ENCODE measurements around the gene ITGA1.
A peak's percentile ranks its signal among the peaks of the same experiment; 100 is the strongest.
"Not testable (repeated sequence)": the region's sequence is repeated elsewhere in the genome, so short reads cannot be mapped to it uniquely, and the experiment has no call there.

ITGA1 gene

GRCh38 chr5:52787600-52788504 is at the start of gene ITGA1, which contains the start of gene PELO:
TSS of gene ITGA1 (plus strand) at chr5:52787916. CDS start at chr5:52788354, 438 bp downstream.
TSS of gene PELO (plus strand) at chr5:52787916. CDS start at chr5:52800395, 12,479 bp downstream.
- DNase-seq, result peak; percentile 90

DNA sequence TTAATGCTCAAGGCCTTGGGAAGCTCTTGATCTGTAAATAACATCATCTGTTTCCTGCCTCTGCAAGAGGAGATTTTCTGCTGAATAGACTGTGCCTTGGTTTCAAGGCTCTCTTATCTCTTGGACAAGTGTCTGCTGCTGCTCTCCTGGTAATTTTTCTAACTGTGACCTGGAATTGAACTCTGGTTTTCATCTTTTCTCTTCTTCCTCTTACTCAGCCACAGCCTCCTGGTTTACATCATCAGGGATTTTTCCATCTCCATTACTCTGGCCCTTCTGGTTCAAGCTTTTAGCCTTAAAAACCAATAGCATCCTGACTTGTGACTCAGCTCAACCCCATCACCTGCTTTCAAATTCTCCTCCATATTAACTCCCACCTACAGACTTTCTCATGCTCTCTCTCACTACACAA is 49.6 kb upstream of the ITGA1 start:
- no peak for DNase-seq

GRCh38 chr5:52740007-52740406 is 47.7 kb upstream of the ITGA1 start:
- DNase-seq, result no peak

GRCh38 chr5:52743012-52743411 is 44.7 kb upstream of the ITGA1 start:
- no peak for DNase-seq

DNA sequence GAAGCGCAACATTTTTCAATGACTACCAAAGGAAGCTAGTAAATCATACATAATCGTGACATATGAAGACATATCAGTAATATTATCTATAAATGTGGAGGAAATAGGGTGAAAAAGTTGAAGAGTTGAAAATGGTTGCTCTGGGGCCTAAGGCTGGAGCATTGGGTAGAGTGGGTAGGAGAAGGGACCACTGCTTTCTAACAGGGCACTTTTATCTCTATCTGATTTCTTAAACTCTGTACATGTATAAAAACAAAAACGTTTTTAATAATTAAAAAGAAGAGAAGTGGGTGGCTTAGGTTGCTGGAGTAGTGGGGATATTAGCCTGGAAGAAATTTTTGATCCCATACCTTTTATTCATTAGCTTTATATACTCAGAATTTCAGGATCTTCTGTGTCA is 44.2 kb upstream of the ITGA1 start:
- no peak for DNase-seq

- DNase-seq, result peak; percentile 43
These were observed 43.7 kb upstream of the ITGA1 start for GRCh38 chr5:52743970-52744369.

DNA sequence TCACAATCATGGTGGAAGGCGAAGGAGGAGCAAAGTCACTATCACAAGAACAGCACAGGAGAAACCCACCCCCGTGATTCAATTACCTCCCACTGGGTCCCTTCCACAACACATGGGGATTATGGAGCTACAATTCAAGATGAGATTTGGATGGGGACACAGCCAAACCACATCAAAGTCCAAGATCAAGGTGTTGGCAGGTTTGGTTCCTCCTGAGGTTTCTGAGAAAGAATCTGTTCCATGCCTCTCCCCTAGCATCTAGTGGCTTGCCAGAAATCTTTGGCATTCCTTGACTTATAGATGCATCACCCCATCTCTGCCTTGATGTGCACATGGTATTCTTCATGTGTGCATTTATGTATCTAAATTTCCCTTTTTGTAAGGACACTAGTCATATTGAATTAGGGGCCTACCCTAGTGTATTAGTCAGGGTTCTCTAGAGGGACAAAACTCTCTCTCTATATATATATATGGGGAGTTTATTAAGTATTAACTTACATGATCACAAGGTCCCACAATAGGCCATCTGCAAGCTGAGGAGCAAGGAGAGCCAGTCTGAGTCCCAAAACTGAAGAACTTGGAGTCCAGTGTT is 42.8 kb upstream of the ITGA1 start:
- DNase-seq, result not testable (repeated sequence)

- no peak for DNase-seq
These were observed 41.2 kb upstream of the ITGA1 start for GRCh38 chr5:52746539-52746938.

DNA sequence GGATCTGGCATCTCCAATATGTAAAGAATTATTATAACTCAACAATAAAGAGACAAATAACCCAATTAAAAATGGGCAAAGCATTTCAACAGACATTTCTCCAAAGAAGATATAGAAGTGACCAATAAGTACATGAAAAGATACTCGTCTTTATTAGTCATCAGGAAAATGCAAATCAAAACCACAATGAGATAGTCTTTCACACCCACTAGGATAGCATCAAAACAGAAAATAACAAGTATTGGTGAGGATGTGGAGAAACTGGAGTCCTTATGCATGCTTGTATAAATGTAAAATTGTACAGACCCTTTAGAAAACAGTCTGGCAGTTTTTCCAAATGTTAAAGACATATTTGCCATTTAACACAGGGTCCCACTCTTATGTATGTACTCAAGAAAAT is 39.1 kb upstream of the ITGA1 start:
- DNase-seq, result no peak

DNA sequence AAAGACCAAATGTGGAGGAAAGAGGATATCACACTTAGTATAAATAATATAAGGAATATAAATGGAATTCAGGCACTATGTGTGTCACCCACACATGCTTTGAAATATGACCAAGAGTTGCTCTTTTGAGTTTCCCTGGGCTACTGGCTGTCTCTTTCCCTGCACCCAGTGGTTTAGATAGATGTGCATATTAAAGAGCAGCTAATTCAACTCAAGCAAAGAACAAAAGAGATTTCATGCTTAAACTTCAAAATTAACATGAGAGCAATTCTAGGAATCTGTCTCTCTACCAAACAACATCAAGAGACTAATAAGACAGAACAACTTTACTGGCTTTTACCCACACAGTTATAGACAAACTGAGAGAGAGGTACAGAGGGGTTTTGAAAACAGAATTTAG is 38.0 kb upstream of the ITGA1 start:
- DNase-seq, result no peak

DNA sequence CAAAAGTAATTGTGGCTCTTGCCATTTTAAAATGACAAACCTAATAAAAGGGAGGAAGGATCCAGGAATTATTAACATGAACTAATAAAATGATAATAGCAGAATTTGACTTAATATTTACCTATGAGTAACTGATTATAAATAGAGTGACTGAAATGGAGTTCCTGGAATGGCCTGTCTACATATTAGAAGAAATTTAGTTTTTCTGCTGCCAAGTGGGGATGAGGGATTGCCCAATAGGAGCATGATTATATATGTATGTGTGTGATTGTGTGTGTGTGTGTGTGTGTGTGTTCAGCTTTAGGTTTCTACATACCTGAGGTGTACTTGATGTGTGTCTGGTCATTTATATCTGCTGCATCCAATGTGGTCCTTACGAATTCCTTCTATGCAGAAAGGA is 36.6 kb upstream of the ITGA1 start:
- DNase-seq, result no peak

DNA sequence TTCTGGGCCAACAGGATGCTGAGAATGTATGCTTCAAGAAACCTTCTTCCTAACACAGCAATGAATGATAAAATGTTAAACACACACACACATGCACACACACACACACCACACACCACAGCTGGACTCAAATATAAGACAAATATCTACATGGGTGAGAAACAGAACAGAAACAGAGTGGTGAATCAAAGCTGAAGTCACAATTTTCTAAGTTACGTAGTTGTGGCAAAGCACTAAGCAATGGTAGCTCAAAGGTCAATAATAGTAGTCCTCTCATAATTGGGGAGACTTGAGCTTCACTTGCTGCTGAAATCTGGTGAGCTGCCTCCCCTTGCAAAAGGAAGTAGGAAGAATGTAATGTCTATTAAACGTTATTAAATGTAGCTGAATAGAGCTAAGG is 33.7 kb upstream of the ITGA1 start:
- DNase-seq, result no peak

GRCh38 chr5:52757527-52757926 is 30.2 kb upstream of the ITGA1 start:
- DNase-seq, result peak; percentile 13

GRCh38 chr5:52758014-52758413 is 29.7 kb upstream of the ITGA1 start:
- no peak for DNase-seq

DNA sequence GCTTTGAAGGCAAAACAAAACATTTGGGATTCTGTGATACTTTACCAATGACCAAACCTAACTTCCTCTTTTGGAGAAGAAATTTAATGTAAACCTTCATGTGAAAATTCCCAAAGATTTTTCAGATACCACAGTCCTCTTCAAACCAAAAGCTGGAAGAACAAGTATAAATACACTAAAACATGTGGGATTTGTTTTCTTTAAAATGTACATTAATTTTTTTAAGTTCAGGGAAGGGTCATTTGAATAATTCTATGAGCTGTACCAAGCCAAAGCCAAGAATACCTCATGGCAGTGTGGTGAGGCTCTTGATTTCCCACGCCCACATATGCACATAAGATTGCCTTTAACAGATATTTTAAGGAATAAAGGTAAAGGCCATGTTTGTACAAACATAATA is 28.4 kb upstream of the ITGA1 start:
- no peak for DNase-seq

- no peak for DNase-seq
These were observed 26.9 kb upstream of the ITGA1 start for GRCh38 chr5:52760695-52761366.

- no peak for DNase-seq
These were observed 20.4 kb upstream of the ITGA1 start for GRCh38 chr5:52767217-52767743.

DNA sequence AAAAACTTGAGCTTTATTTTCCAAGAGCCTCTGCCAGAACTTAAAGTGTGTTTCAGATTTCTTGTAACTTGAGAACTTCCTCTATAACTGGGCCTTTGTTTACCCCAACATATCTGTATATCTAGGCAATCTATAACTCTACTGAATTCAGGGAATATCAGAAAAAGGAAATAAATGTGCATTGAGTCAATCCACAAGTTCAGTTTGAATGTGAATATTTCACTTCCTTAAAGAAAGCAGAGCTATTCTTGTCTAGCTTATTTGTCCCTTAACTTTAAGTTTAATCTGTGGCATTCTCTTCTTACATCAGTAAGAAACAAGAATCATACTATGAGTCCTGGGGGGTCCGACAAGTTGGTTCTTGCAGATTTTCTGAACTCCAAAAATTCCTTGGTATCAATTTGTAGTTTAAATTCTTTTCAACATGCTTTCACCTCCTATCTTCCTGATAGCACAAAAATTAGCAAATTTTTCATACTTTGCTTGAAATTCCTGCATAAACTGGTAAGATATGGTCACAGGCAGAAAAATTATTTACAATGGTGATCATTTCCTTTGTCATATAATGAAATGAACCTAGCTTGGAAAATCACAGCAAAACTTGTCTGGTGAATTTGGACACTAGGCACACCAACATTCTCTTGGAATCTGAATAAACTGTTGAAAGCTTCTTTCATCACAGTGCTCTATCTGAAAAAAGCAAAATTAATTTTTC is 19.8 kb upstream of the ITGA1 start:
- DNase-seq, result no peak

DNA sequence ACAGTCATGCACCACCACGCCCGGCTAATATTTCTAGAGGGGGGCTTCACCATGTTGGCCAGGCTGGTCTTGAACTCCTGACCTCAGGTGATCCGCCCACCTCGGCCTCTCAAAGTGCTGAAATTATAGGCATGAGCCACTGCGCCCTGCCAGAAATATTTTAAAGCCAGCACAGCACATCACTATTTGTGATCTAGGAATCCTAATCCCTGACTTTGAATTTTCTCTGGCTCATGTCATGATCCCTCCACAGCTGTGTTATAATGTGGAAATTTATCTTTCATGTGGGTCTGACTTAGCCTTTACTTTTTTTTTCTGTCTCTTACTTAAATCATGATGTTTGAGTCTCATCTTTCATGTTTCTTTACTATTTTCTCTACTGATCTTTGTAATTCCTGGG is 18.7 kb upstream of the ITGA1 start:
- no peak for DNase-seq

GRCh38 chr5:52770287-52770939 is 17.3 kb upstream of the ITGA1 start:
- no peak for DNase-seq

DNA sequence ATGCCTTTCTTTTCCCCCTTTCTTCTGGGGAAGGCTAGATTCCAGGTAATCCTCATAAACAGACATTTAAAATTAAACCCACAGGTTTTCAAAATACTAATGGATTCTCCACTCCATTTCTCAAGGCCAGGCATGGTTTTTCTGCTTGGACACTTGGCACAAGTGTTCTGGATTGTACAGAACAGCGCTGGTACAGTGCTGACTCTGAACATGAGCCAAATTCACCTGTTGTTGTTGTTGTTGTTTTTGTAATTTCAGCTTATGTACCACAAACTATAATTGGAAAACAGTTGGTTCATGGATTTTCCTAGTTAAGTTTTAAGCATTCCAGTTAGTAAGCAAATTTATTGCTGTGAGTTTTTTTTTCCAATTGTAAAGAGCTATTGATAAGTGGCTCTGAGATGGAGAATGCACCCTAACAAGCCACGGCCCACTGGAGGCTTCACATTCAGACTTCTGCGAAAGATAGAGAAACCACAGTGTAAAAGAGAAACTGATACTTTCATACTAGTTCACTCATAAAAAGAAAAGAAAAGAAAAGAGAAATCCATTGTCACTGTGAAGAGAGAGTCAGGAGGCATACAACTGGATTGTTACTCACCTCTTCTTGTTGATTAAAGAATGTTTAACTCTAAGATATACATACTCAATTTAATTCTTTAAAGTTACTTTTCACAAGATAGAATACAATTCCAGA is 16.2 kb upstream of the ITGA1 start:
- DNase-seq, result no peak

GRCh38 chr5:52772668-52773067 is 15.0 kb upstream of the ITGA1 start:
- no peak for DNase-seq
